ENCODE data around the gene EDA.

- no peak for TF ChIP-seq CTCF (IDR thresholded peaks at IDR 0.05 in 2 of 3, conservative IDR thresholded peaks at IDR 0.05 in 1 of 3; ENCODE audit: control insufficient read depth in 2 of 3, extremely low read depth in 1 of 3, insufficient read depth in 1 of 3, low read depth in 3 of 3, low read length in 3 of 3)
- TF ChIP-seq POLR2A (IDR thresholded peaks at IDR 0.05; ENCODE audit: low read depth, low read length): no peak
- TF ChIP-seq EZH2 (IDR thresholded peaks at IDR 0.05; ENCODE audit: borderline replicate concordance, control insufficient read depth, low read depth, low read length): no peak
- no peak for TF ChIP-seq BCL3 (IDR thresholded peaks at IDR 0.05; ENCODE audit: borderline replicate concordance, insufficient read depth, low read depth, low read length, poor library complexity, severe bottlenecking)
- TF ChIP-seq EP300 (IDR thresholded peaks at IDR 0.05; ENCODE audit: borderline replicate concordance in 1 of 2, control insufficient read depth in 1 of 2, low read depth in 2 of 2, low read length in 2 of 2): no peak
- no peak for TF ChIP-seq RELA (IDR thresholded peaks at IDR 0.05; ENCODE audit: borderline replicate concordance, partially characterized antibody)
- no peak for TF ChIP-seq KDM1A (IDR thresholded peaks at IDR 0.05; ENCODE audit: borderline replicate concordance)
- TF ChIP-seq E2F8 (IDR thresholded peaks at IDR 0.05; ENCODE audit: low read depth, partially characterized antibody): no peak
- no peak for TF ChIP-seq SMC3 (IDR thresholded peaks at IDR 0.05; ENCODE audit: borderline replicate concordance, low read length)
- no peak for TF ChIP-seq ZNF274 (IDR thresholded peaks at IDR 0.05; ENCODE audit: insufficient read depth, insufficient read length)
Observed at GRCh38 chrX:70026112-70026850, 410.4 kb downstream of the EDA start.
